ENCODE results near the gene RNF17.

DNA sequence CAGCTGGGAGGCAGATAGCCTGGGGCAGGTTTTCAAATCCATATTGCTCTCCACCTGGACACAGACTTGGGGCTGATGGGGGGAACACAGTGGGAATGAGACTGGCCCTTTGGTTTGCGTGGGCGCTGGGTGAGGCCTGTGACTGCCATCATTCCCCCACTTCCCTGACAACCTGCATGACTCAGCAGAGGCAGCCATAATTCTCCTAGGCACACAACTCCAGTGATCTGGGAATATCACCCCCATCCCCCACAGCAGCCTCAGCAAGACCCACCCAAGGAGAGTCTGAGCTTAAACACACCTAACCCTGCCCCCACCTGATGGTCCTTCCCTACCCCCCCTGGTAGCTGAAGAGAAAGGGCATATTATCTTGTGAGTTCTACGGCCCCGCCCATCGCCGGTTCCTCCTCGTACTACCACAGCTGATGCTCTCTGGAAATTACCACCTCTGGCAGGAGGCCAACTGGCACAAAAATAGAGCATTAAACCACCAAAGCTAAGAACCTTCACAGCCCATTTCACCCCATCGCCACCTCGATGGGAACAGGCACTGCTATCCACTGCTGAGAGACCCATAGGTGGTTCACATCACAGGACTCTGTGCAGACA, 71.0 kb downstream of the RNF17 start:
- TF ChIP-seq, protein P1, sequence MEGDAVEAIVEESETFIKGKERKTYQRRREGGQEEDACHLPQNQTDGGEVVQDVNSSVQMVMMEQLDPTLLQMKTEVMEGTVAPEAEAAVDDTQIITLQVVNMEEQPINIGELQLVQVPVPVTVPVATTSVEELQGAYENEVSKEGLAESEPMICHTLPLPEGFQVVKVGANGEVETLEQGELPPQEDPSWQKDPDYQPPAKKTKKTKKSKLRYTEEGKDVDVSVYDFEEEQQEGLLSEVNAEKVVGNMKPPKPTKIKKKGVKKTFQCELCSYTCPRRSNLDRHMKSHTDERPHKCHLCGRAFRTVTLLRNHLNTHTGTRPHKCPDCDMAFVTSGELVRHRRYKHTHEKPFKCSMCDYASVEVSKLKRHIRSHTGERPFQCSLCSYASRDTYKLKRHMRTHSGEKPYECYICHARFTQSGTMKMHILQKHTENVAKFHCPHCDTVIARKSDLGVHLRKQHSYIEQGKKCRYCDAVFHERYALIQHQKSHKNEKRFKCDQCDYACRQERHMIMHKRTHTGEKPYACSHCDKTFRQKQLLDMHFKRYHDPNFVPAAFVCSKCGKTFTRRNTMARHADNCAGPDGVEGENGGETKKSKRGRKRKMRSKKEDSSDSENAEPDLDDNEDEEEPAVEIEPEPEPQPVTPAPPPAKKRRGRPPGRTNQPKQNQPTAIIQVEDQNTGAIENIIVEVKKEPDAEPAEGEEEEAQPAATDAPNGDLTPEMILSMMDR (IDR thresholded peaks at IDR 0.05) = no peak
- no peak for TF ChIP-seq POLR2A (IDR thresholded peaks at IDR 0.05)
- no peak for TF ChIP-seq EP300 (IDR thresholded peaks at IDR 0.05)
